HG03575 (cell line): ENCODE results near the gene CA4.

Experiments
- ATAC-seq: cut with Tn5 transposase; IDR thresholded peaks from one replicate; pipeline ENCODE4 v1.9.1; 2021; ENCODE audit not compliant: unreplicated experiment, insufficient number of reproducible peaks, low FRiP score; ENCODE audit errors: extremely low read depth

CA4 gene

GRCh38 chr17:60128171-60128859 lies 21.5 kb upstream of the CA4 start:
- no peak for ATAC-seq

GRCh38 chr17:60129164-60129563 lies 20.6 kb upstream of the CA4 start:
- ATAC-seq: no peak

- no peak for ATAC-seq
These were observed 19.3 kb upstream of the CA4 start for GRCh38 chr17:60130466-60130865.

GRCh38 chr17:60134396-60135150 lies 15.2 kb upstream of the CA4 start:
- ATAC-seq: no peak

- no peak for ATAC-seq
These were observed 14.4 kb upstream of the CA4 start for GRCh38 chr17:60135151-60135950.

GRCh38 chr17:60135951-60136666 lies 13.7 kb upstream of the CA4 start:
- no peak for ATAC-seq

- no peak for ATAC-seq
These were observed 12.0 kb upstream of the CA4 start for GRCh38 chr17:60137731-60138130.

- ATAC-seq: no peak
These were observed 10.9 kb upstream of the CA4 start for GRCh38 chr17:60138769-60139437.

GRCh38 chr17:60139438-60140285 lies 10.1 kb upstream of the CA4 start:
- no peak for ATAC-seq

GRCh38 chr17:60141111-60142018 lies 8.4 kb upstream of the CA4 start:
- ATAC-seq: no peak

- no peak for ATAC-seq
These were observed 6.8 kb upstream of the CA4 start for GRCh38 chr17:60142872-60143499.

GRCh38 chr17:60145006-60145935 lies 4.5 kb upstream of the CA4 start:
- no peak for ATAC-seq

GRCh38 chr17:60146206-60146605 lies 3.6 kb upstream of the CA4 start:
- no peak for ATAC-seq

GRCh38 chr17:60147553-60148223 lies 2.1 kb upstream of the CA4 start:
- ATAC-seq: no peak

- no peak for ATAC-seq
These were observed 1.4 kb upstream of the CA4 start for GRCh38 chr17:60148373-60148772.
